Midbrain (tissue), 1 donor: ENCODE data around the gene ANKRD52.
"Not testable (repeated sequence)": the region's sequence is repeated elsewhere in the genome, so short reads cannot be mapped to it uniquely, and the experiment has no call there.

Experiments used
- DNase-seq: peaks from one replicate; lab custom pipeline; 2025; lab: John Stamatoyannopoulos, UW

ANKRD52 gene

GRCh38 chr12:56208006-56208405, 50.2 kb downstream of the ANKRD52 start:
- DNase-seq, result no peak

- DNase-seq, result no peak
These were observed 51.6 kb downstream of the ANKRD52 start for GRCh38 chr12:56206452-56207166.

GRCh38 chr12:56205445-56205844, 52.7 kb downstream of the ANKRD52 start:
- no peak for DNase-seq

- DNase-seq, result no peak
These were observed 53.9 kb downstream of the ANKRD52 start for GRCh38 chr12:56204275-56204674.

GRCh38 chr12:56202838-56203237, 55.3 kb downstream of the ANKRD52 start:
- DNase-seq, result no peak

GRCh38 chr12:56202366-56202765, 55.8 kb downstream of the ANKRD52 start:
- DNase-seq, result no peak

- DNase-seq, result no peak
These were observed 59.3 kb downstream of the ANKRD52 start for GRCh38 chr12:56198836-56199235.

GRCh38 chr12:56197921-56198635, 60.1 kb downstream of the ANKRD52 start:
- DNase-seq, result no peak

GRCh38 chr12:56196818-56197550, 61.2 kb downstream of the ANKRD52 start:
- not testable (repeated sequence) for DNase-seq

GRCh38 chr12:56193025-56193578, 65.1 kb downstream of the ANKRD52 start:
- peak; percentile 82 for DNase-seq

- no peak for DNase-seq
These were observed 65.6 kb downstream of the ANKRD52 start for GRCh38 chr12:56192582-56192981.

- DNase-seq, result no peak
These were observed 67.5 kb downstream of the ANKRD52 start for GRCh38 chr12:56190695-56191155.

- DNase-seq, result peak; percentile 79
These were observed 68.1 kb downstream of the ANKRD52 start for GRCh38 chr12:56189918-56190694.

GRCh38 chr12:56189099-56189917, 68.9 kb downstream of the ANKRD52 start, which contains the start of gene SMARCC2:
Gene SMARCC2 (minus strand): TSS chr12:56189483. CDS start chr12:56189461, 22 bp downstream.
- peak; percentile 86 for DNase-seq

- DNase-seq, result no peak
These were observed 69.4 kb downstream of the ANKRD52 start for GRCh38 chr12:56188778-56189098.

GRCh38 chr12:56188131-56188777, 69.9 kb downstream of the ANKRD52 start:
- DNase-seq, result no peak
